HepG2 (cell line): ENCODE data around the gene RAB35. TPM values are rescaled to one million over a fixed set of nuclear protein-coding genes. Genes with fewer than 3 reads are reported as not detected.

Experiments used
- ATAC-seq: fragments of 200-7000 bp; cut with Tn5 transposase; 3 replicates; pipeline ENCODE4 v1.9.1; 2020; ENCODE audit warnings: mild to moderate bottlenecking, moderate library complexity
- BruUV-seq: library from RNA; stranded (reverse); fragments of 400-500 nt; replicated peaks from 2 replicates; lab custom pipeline; 2021; lab: Mats Ljungman, UMichigan
- CTCF ChIA-PET: fragments of 300-600 bp; formaldehyde crosslinking; extraction: SDS; loops from one replicate; lab custom pipeline; 2021; ENCODE audit warnings: low total read pairs, inconsistent platforms, low intra/inter-chr PET ratio; lab: Yijun Ruan, JAX
- POLR2A ChIA-PET: fragments of 350-600 bp; sonication (Branson Sonifier 250); formaldehyde crosslinking; loops from one replicate; lab custom pipeline; 2020; ENCODE audit warnings: antibody characterized with exemption, inconsistent platforms; lab: Yijun Ruan, JAX
- DNase-seq: peaks from one replicate; pipeline ENCODE4 v3.0.0-alpha.2; 2015; ENCODE audit warnings: low spot score
- FAIRE-seq: peaks from 3 replicates; lab custom pipeline; 2011; peaks lifted over from hg19 to GRCh38; lab: Jason Lieb, UNC
- H2AFZ ChIP-seq: one replicate; pipeline ENCODE4 v1.6.1; 2011; ENCODE audit warnings: low read length, inconsistent platforms
- H3K27ac ChIP-seq: fragments of 300-600 bp; 3 replicates; pipeline ENCODE4 v1.8.0; 2011; ENCODE audit warnings: mixed run types, mild to moderate bottlenecking, mixed read lengths, low read length, inconsistent platforms; ENCODE audit not compliant: insufficient read depth; ENCODE audit errors: extremely low read length
- H3K27me3 ChIP-seq, 2 experiments: fragments of 200-600 bp in 1 of 2; 2 replicates in 1 of 2; 3 replicates in 1 of 2; pipeline versions ENCODE4 v1.6.0 to v1.8.0; 2011; ENCODE audit warnings: low read length in 2 of 2, mild to moderate bottlenecking in 2 of 2, moderate library complexity in 2 of 2, inconsistent platforms in 1 of 2; ENCODE audit not compliant: insufficient read depth in 2 of 2, control insufficient read depth in 1 of 2
- H3K36me3 ChIP-seq, 2 experiments: fragments of 200-600 bp in 1 of 2; replicated peaks in 1 of 2; 2 replicates in 1 of 2; 3 replicates in 1 of 2; pipeline versions ENCODE4 v1.5.1 to v1.8.0; 2011; ENCODE audit warnings: low read length in 2 of 2, inconsistent platforms in 1 of 2; ENCODE audit not compliant: insufficient read depth in 2 of 2, control insufficient read depth in 1 of 2
- H3K4me1 ChIP-seq: 2 replicates; pipeline ENCODE4 v1.5.1; 2012; ENCODE audit warnings: low read length, inconsistent platforms; ENCODE audit not compliant: insufficient read depth
- H3K4me2 ChIP-seq: 2 replicates; pipeline ENCODE4 v1.6.0; 2011; ENCODE audit warnings: low read depth, low read length, inconsistent platforms
- H3K4me3 ChIP-seq, 3 experiments: fragments of 200-600 bp in 1 of 3; sonication (generic), shearing (Covaris generic) in 1 of 3; replicated peaks in 1 of 3; 2 replicates each; pipeline ENCODE4 v1.5.1; 2011 to 2016; ENCODE audit warnings: low read length in 3 of 3, inconsistent platforms in 2 of 3, low read depth in 2 of 3, mild to moderate bottlenecking in 2 of 3, control low read depth in 1 of 3, mixed read lengths in 1 of 3; ENCODE audit not compliant: insufficient read depth in 1 of 3
- H3K79me2 ChIP-seq: one replicate; pipeline ENCODE4 v1.6.1; 2011; ENCODE audit warnings: low read length, inconsistent platforms; ENCODE audit not compliant: insufficient read depth
- H3K9ac ChIP-seq: 2 replicates; pipeline ENCODE4 v1.6.0; 2011; ENCODE audit warnings: mild to moderate bottlenecking, low read depth, low read length, inconsistent platforms; ENCODE audit not compliant: insufficient read depth
- H3K9me3 ChIP-seq: 2 replicates; pipeline ENCODE4 v1.5.1; 2012; ENCODE audit warnings: mild to moderate bottlenecking, low read length
- H4K20me1 ChIP-seq: 2 replicates; pipeline ENCODE4 v1.6.0; 2011; ENCODE audit warnings: inconsistent platforms, mild to moderate bottlenecking, low read length, moderate library complexity; ENCODE audit not compliant: insufficient read depth
- AGO2 ChIP-seq: fragments of 200-400 bp; formaldehyde crosslinking; optimal IDR thresholded peaks from 2 replicates; pipeline ENCODE3; 2017; ENCODE audit warnings: mild to moderate bottlenecking, low read depth, low read length, moderate library complexity
- AHR ChIP-seq: IDR thresholded peaks from 2 replicates; pipeline ENCODE4 v1.6.1; 2018; ENCODE audit warnings: missing genetic modification reagents, missing compliant biosample characterization
- ARID2 ChIP-seq: sonication (generic); formaldehyde crosslinking; IDR thresholded peaks from 2 replicates; pipeline ENCODE4 v1.8.1; 2022; ENCODE audit warnings: mild to moderate bottlenecking, missing genetic modification reagents, borderline replicate concordance
- CHCHD3 ChIP-seq: sonication (generic); formaldehyde crosslinking; IDR thresholded peaks from 2 replicates; pipeline ENCODE4 v1.8.0; 2022; ENCODE audit warnings: mild to moderate bottlenecking, missing genetic modification reagents, moderate library complexity
- ERF ChIP-seq: IDR thresholded peaks from 2 replicates; pipeline ENCODE4 v1.6.1; 2018; ENCODE audit warnings: missing biosample characterization, missing genetic modification reagents
- KDM3A ChIP-seq: IDR thresholded peaks from 2 replicates; pipeline ENCODE4 v1.6.1; 2018; ENCODE audit warnings: low read depth, missing compliant biosample characterization
- NONO ChIP-seq, 2 experiments: fragments of 450-650 bp in 1 of 2; sonication (generic) in 1 of 2; formaldehyde crosslinking in 1 of 2; IDR thresholded peaks in 1 of 2; conservative IDR thresholded peaks in 1 of 2; 2 replicates each; pipeline versions ENCODE4 v1.6.1 to v1.8.0; 2017 to 2022; ENCODE audit warnings: mild to moderate bottlenecking in 1 of 2, missing genetic modification reagents in 1 of 2, moderate library complexity in 1 of 2
- U2AF1 ChIP-seq: fragments of 200-400 bp; formaldehyde crosslinking; optimal IDR thresholded peaks from 2 replicates; pipeline ENCODE3; 2017; ENCODE audit warnings: mild to moderate bottlenecking, low read depth, low read length
- ZFP90 ChIP-seq: sonication (generic); formaldehyde crosslinking; IDR thresholded peaks from 2 replicates; pipeline ENCODE4 v1.8.0; 2022; ENCODE audit warnings: missing genetic modification reagents, mild to moderate bottlenecking, inconsistent platforms, borderline replicate concordance
- ZNF160 ChIP-seq: sonication (generic); formaldehyde crosslinking; IDR thresholded peaks from 2 replicates; pipeline ENCODE4 v1.8.0; 2022; ENCODE audit warnings: mild to moderate bottlenecking, inconsistent platforms, missing genetic modification reagents
- ZNF768 ChIP-seq: sonication (generic); formaldehyde crosslinking; IDR thresholded peaks from 2 replicates; pipeline ENCODE4 v1.4.0; 2020; ENCODE audit warnings: missing genetic modification reagents
- WGBS: methylation state at CpG from one replicate; pipeline ENCODE4 v1.1.6; 2017; ENCODE audit warnings: low lambda C conversion rate; 5-methylcytosine and 5-hydroxymethylcytosine counted together
- in situ Hi-C: cut with HindIII; loops from 2 replicates; pipeline ENCODE4 v1.10.0; 2017; ENCODE audit warnings: low pct_unique_long_range_greater_than_20kb; ENCODE audit not compliant: extremely low pct_ligation_motif_present
- intact Hi-C: fragments of 100-400 bp; cut with micrococcal nuclease; formaldehyde crosslinking; loops from one replicate; pipeline ENCODE4 v1.10.0; 2022; ENCODE audit not compliant: unreplicated experiment
- polyA plus RNA-seq, 8 experiments: library from polyadenylated mRNA; depleted of rRNA in 3 of 8; stranded (reverse) in 7 of 8; unstranded in 1 of 8; fragments of >200 nt; fragmentation: Illumina TruSeq in 4 of 8; extraction: Trizol in 4 of 8; gene quantifications; 2 replicates each; pipeline versions ENCODE4 v1.2.1 to v1.2.3, GENCODE V29; 2011 to 2016; ENCODE audit warnings: low read depth in 4 of 8, missing spikeins in 1 of 8, mixed read lengths in 1 of 8; ENCODE audit not compliant: insufficient read depth in 1 of 8
- total RNA-seq, 5 experiments: library from RNA; depleted of rRNA; stranded (reverse); fragments of >200 nt; fragmentation: Illumina TruSeq; extraction: Trizol; gene quantifications; 2 replicates each; pipeline ENCODE4 v1.2.3, GENCODE V29; 2016; ENCODE audit warnings: low read depth in 1 of 5

RAB35 gene
- total and polyA plus RNA-seq, 2 of the 13 experiments (the other 11 are each of a cell fraction or from before 2014, with no cell fraction given) = 25.2 to 29.1 TPM

DNA sequence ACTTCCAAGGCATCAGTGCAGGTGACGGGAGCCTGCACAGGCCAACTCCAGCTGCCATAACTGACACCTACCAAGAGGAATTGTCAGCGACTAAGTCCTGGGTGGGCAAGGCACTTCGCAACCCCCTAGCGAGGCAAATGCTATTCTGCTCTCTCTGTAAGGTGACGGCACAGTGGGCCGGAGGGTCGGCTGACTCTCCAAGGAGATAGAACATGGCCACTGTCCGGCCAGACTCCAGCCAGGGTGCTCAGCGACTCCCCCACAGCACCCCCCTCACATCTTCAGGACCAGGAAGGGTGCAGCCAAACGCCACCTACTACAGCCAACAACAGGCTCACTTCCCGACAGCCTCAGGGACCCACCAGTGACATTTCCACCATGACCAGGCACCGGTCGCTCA lies 13.2 kb downstream of the RAB35 start:
- Histone ChIP-seq H3K4me3 (no peak overlapping the region), H3K36me3 (peaks cover 26 to 61% of the 10 kb centered on the region in 2 experiments; a peak in 4 of 5 replicates), H3K4me1 (no peaks in the 10 kb centered on the region), H3K27me3 (no peaks in the 10 kb centered on the region), H3K79me2 (peaks cover 31% of the 10 kb centered on the region), H3K9me3 (no peaks in the 10 kb centered on the region), H3K27ac (no peak overlapping the region), H4K20me1 (peaks cover 14% of the 10 kb centered on the region; the same call in 1 of the 2 replicates), H3K9ac (no peak overlapping the region), H3K4me2 (no peak overlapping the region), H2AFZ (no peak overlapping the region)
- POLR2A ChIA-PET = no interaction called here
- ATAC-seq = no peak
- WGBS = 95% methylated on average over 5 of the region's 13 CpGs
- intact Hi-C loops (no loop called here), in situ Hi-C loops (no loop called here)
- FAIRE-seq = no peak
- no peak for DNase-seq
- CTCF ChIA-PET = no interaction called here
- TF ChIP-seq ZNF160 (CRISPR knock-in tag) (no peak), U2AF1 (no peak), NONO (IDR thresholded peaks at IDR 0.05) (no peak), NONO (CRISPR knock-in tag; conservative IDR thresholded peaks at IDR 0.05) (no peak), CHCHD3 (CRISPR knock-in tag) (no peak), AHR (CRISPR knock-in tag) (no peak), KDM3A (CRISPR knock-in tag) (no peak), ERF (no peak), AGO2 (no peak), ZFP90 (CRISPR knock-in tag) (no peak)
- BruUV-seq = no TSS peak

DNA sequence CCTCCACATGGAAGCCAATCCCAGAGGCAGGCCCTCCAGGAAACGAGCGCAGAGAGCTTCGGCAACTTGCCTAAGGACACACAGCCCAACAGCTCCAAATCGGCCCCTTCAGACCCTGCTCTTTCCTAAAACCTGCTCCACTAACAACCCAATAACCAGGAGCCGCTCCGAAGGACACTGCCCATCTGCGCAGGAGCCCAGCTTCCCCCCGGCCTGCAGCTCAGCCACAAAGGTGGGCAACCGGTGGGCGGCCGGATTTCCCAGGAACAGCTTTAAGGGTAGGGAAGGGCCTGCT lies 13.6 kb downstream of the RAB35 start:
- CTCF ChIA-PET = no interaction called here
- in situ Hi-C loops = no loop called here
- peaks cover 25 to 61% of the 10 kb centered on the region in 2 experiments; a peak in 4 of 5 replicates for H3K36me3 ChIP-seq
- H3K9ac ChIP-seq = no peak overlapping the region
- 100% methylated on average over 4 of the region's 11 CpGs for WGBS
- TF ChIP-seq ARID2 (CRISPR knock-in tag) = no peak
- TF ChIP-seq ZNF768 (CRISPR knock-in tag) = peak; percentile 73; the same call in 1 of the 2 replicates
- TF ChIP-seq, all 625 proteins: peak for 1
- Histone ChIP-seq H3K4me3 (no peak overlapping the region), H3K27me3 (no peaks in the 10 kb centered on the region), H3K4me2 (no peak overlapping the region), H3K27ac (no peak overlapping the region), H3K79me2 (peaks cover 28% of the 10 kb centered on the region), H4K20me1 (peaks cover 12% of the 10 kb centered on the region; the same call in 1 of the 2 replicates), H2AFZ (no peak overlapping the region), H3K9me3 (no peaks in the 10 kb centered on the region), H3K4me1 (no peaks in the 10 kb centered on the region)
- BruUV-seq = no TSS peak
- intact Hi-C loops = no loop called here
- no peak for FAIRE-seq
- POLR2A ChIA-PET = no interaction called here
- no peak for DNase-seq
- ATAC-seq = no peak
